PFSK-1 (cell line): ENCODE measurements around the gene CLDN22.

ENCODE experiments used
- FOXP2 ChIP-seq: optimal IDR thresholded peaks from 2 replicates; pipeline ENCODE3; 2011; ENCODE audit warnings: borderline replicate concordance, control low read depth, inconsistent platforms; ENCODE audit not compliant: insufficient read depth; ENCODE audit errors: extremely low read length, extremely low read depth
- POLR2AphosphoS5 ChIP-seq: IDR thresholded peaks from 2 replicates; pipeline ENCODE4 v1.6.1; 2012; ENCODE audit warnings: low read depth, mild to moderate bottlenecking, control low read depth, low read length, moderate library complexity
- SIN3A ChIP-seq: IDR thresholded peaks from 2 replicates; pipeline ENCODE4 v1.6.1; 2012; ENCODE audit warnings: mild to moderate bottlenecking, low read length, moderate library complexity, borderline replicate concordance; ENCODE audit not compliant: insufficient read depth
- TAF1 ChIP-seq: IDR thresholded peaks from 2 replicates; pipeline ENCODE4 v1.6.1; 2012; ENCODE audit warnings: low read length, control low read depth, borderline replicate concordance; ENCODE audit not compliant: insufficient read depth
- TF ChIP-seq, protein P1 (sequence below), 2 experiments: IDR thresholded peaks; 2 replicates each; pipeline versions ENCODE4 v1.6.1 to v1.8.0; 2011 to 2012; ENCODE audit warnings: low read depth in 2 of 2, low read length in 2 of 2, control low read depth in 1 of 2, inconsistent platforms in 1 of 2, mild to moderate bottlenecking in 1 of 2, moderate library complexity in 1 of 2; ENCODE audit not compliant: insufficient read depth in 1 of 2

The CLDN22 gene

DNA sequence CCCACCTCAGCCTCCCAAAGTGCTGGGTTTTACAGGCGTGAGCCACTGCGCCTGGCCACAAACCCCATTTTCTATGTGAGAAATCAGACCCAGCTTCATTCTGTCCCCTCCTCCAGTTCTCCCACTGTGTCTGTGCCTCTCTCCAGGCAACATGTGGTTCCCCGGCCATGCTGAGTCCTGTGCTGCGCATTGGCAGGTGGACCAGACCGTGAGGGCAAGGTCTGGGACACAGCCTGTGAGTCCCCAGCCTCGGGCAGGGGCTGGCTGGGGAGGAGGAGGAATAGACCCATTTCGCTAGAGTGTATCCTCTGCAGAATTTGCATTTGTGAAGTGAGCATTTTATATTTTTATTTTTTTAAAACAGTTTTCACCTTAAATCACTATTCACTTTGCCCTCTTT, 23.7 kb upstream of the CLDN22 start:
- no peak for TF ChIP-seq FOXP2
- TF ChIP-seq TAF1: no peak
- no peak for TF ChIP-seq SIN3A
- TF ChIP-seq POLR2AphosphoS5: no peak
- TF ChIP-seq, protein P1, sequence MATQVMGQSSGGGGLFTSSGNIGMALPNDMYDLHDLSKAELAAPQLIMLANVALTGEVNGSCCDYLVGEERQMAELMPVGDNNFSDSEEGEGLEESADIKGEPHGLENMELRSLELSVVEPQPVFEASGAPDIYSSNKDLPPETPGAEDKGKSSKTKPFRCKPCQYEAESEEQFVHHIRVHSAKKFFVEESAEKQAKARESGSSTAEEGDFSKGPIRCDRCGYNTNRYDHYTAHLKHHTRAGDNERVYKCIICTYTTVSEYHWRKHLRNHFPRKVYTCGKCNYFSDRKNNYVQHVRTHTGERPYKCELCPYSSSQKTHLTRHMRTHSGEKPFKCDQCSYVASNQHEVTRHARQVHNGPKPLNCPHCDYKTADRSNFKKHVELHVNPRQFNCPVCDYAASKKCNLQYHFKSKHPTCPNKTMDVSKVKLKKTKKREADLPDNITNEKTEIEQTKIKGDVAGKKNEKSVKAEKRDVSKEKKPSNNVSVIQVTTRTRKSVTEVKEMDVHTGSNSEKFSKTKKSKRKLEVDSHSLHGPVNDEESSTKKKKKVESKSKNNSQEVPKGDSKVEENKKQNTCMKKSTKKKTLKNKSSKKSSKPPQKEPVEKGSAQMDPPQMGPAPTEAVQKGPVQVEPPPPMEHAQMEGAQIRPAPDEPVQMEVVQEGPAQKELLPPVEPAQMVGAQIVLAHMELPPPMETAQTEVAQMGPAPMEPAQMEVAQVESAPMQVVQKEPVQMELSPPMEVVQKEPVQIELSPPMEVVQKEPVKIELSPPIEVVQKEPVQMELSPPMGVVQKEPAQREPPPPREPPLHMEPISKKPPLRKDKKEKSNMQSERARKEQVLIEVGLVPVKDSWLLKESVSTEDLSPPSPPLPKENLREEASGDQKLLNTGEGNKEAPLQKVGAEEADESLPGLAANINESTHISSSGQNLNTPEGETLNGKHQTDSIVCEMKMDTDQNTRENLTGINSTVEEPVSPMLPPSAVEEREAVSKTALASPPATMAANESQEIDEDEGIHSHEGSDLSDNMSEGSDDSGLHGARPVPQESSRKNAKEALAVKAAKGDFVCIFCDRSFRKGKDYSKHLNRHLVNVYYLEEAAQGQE (IDR thresholded peaks at IDR 0.05; ENCODE audit: insufficient read depth in 1 of 2, low read depth in 2 of 2, low read length in 2 of 2): no peak

GRCh38 chr4:183342541-183343533, 22.8 kb upstream of the CLDN22 start:
- TF ChIP-seq, protein P1 (IDR thresholded peaks at IDR 0.05; ENCODE audit: insufficient read depth in 1 of 2, low read depth in 2 of 2, low read length in 2 of 2): no peak
- no peak for TF ChIP-seq FOXP2
- no peak for TF ChIP-seq TAF1
- no peak for TF ChIP-seq POLR2AphosphoS5
- TF ChIP-seq SIN3A: no peak

DNA sequence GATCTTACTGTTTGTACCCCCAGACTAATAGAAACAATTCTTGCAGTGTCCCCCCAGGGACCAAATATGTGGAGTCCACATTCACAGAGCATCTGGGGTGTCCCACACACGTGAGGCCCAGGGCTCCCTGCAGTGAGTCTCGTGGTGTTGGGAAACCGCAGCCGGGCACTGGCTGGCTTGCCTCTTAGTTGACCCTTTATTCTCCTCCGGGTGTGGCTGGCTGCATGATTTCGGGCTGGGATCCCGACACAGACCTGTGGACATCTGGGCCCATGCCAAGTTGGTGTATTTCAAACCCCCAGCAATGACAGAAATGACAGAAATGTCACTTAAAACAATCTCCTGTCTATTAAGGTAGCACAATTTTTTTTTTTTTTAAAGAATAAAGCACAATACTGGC, 17.8 kb upstream of the CLDN22 start:
- TF ChIP-seq POLR2AphosphoS5: no peak
- TF ChIP-seq FOXP2: no peak
- no peak for TF ChIP-seq TAF1
- TF ChIP-seq, protein P1 (IDR thresholded peaks at IDR 0.05; ENCODE audit: insufficient read depth in 1 of 2, low read depth in 2 of 2, low read length in 2 of 2): no peak
- no peak for TF ChIP-seq SIN3A

- TF ChIP-seq FOXP2: no peak
- TF ChIP-seq, protein P1 (IDR thresholded peaks at IDR 0.05; ENCODE audit: insufficient read depth in 1 of 2, low read depth in 2 of 2, low read length in 2 of 2): no peak
- no peak for TF ChIP-seq TAF1
- no peak for TF ChIP-seq SIN3A
- TF ChIP-seq POLR2AphosphoS5: no peak
These were observed 17.3 kb upstream of the CLDN22 start for GRCh38 chr4:183337349-183337748.
